HFF-Myc (cell line): ENCODE results near the gene CHD9.
"Not testable (repeated sequence)": the region's sequence is repeated elsewhere in the genome, so short reads cannot be mapped to it uniquely, and the experiment has no call there.

Experiments used
- DNase-seq: peaks from one replicate; pipeline ENCODE4 v3.0.0-alpha.2; 2011; ENCODE audit warnings: low read depth; ENCODE audit errors: extremely low read depth
- H3K4me3 ChIP-seq: replicated peaks from 2 replicates; pipeline ENCODE4 v1.5.1; 2011; ENCODE audit warnings: low read depth, mild to moderate bottlenecking, control low read depth, low read length
- CTCF ChIP-seq: IDR thresholded peaks from 2 replicates; pipeline ENCODE4 v1.5.1; 2012; ENCODE audit warnings: mild to moderate bottlenecking, low read depth, low read length, control low read depth; ENCODE audit errors: missing control alignments

The CHD9 gene

GRCh38 chr16:53305743-53306142, 251.0 kb downstream of the CHD9 start:
- no peak for DNase-seq
- no peak for TF ChIP-seq CTCF
- no peak overlapping the region for H3K4me3 ChIP-seq

GRCh38 chr16:53309457-53309856, 254.7 kb downstream of the CHD9 start:
- no peak for TF ChIP-seq CTCF
- no peak for DNase-seq
- H3K4me3 ChIP-seq = no peak overlapping the region

GRCh38 chr16:53320992-53321391, 266.2 kb downstream of the CHD9 start:
- DNase-seq = no peak
- H3K4me3 ChIP-seq = no peak overlapping the region
- no peak for TF ChIP-seq CTCF

GRCh38 chr16:53323924-53324323, 269.1 kb downstream of the CHD9 start:
- no peak for TF ChIP-seq CTCF
- DNase-seq = no peak
- H3K4me3 ChIP-seq = no peak overlapping the region

- H3K4me3 ChIP-seq, DNase-seq: not testable (repeated sequence)
Measured at GRCh38 chr16:53330991-53331390, 276.2 kb downstream of the CHD9 start.

GRCh38 chr16:53334581-53334980, 279.8 kb downstream of the CHD9 start:
- no peak for TF ChIP-seq CTCF
- no peak for DNase-seq
- no peak overlapping the region for H3K4me3 ChIP-seq

- no peak for DNase-seq
- no peak for TF ChIP-seq CTCF
- no peak overlapping the region for H3K4me3 ChIP-seq
Measured at GRCh38 chr16:53337294-53337693, 282.5 kb downstream of the CHD9 start.
